Common myeloid progenitor, CD34-positive (primary cell): ENCODE results near the gene GIGYF2.

Experiments used
- CTCF ChIA-PET: fragments of 350-600 bp; sonication (Branson Sonifier 250); formaldehyde crosslinking; loops from one replicate; lab custom pipeline; 2021; ENCODE audit warnings: antibody characterized with exemption; lab: Charles Lee
- POLR2A ChIA-PET: fragments of 350-600 bp; sonication (Branson Sonifier 250); formaldehyde crosslinking; loops from one replicate; lab custom pipeline; 2021; ENCODE audit warnings: antibody characterized with exemption; lab: Charles Lee
- DNase-seq, 3 donors: peaks; one replicate each; pipeline versions ENCODE4 v3.0.0 to v3.0.0-alpha.2; 2013
- H3K27ac ChIP-seq, 2 experiments: 1 replicate in 1 of 2; 2 replicates in 1 of 2; pipeline ENCODE4 v1.7.0; 2013; ENCODE audit warnings: inconsistent platforms in 2 of 2, low read length in 2 of 2, mild to moderate bottlenecking in 2 of 2, low read depth in 1 of 2, moderate library complexity in 1 of 2; ENCODE audit not compliant: severe bottlenecking in 2 of 2, insufficient read depth in 1 of 2, poor library complexity in 1 of 2
- H3K27me3 ChIP-seq, 5 experiments: replicated peaks in 2 of 5; 1 replicate in 3 of 5; 2 replicates in 2 of 5; pipeline versions ENCODE4 v1.6.1 to v1.7.0; 2013; ENCODE audit warnings: low read length in 4 of 5, mild to moderate bottlenecking in 2 of 5, moderate library complexity in 2 of 5, inconsistent platforms in 1 of 5; ENCODE audit not compliant: insufficient read depth in 5 of 5, control insufficient read depth in 4 of 5
- H3K36me3 ChIP-seq, 4 experiments: 1 replicate in 2 of 4; 2 replicates in 2 of 4; pipeline versions ENCODE4 v1.6.1 to v1.7.0; 2013; ENCODE audit warnings: low read length in 3 of 4, control low read depth in 1 of 4, mild to moderate bottlenecking in 1 of 4; ENCODE audit not compliant: control insufficient read depth in 4 of 4, insufficient read depth in 4 of 4
- H3K4me1 ChIP-seq, 4 experiments: 1 replicate in 3 of 4; 2 replicates in 1 of 4; pipeline versions ENCODE4 v1.6.1 to v1.7.1; 2013; ENCODE audit warnings: low read length in 3 of 4, mild to moderate bottlenecking in 3 of 4, control low read depth in 1 of 4, inconsistent platforms in 1 of 4, moderate library complexity in 1 of 4; ENCODE audit not compliant: control insufficient read depth in 4 of 4, insufficient read depth in 4 of 4; ENCODE audit errors: control extremely low read depth in 1 of 4
- H3K4me3 ChIP-seq, 7 experiments: 1 replicate in 4 of 7; 2 replicates in 3 of 7; pipeline versions ENCODE4 v1.5.1 to v1.7.0; 2013; ENCODE audit warnings: mild to moderate bottlenecking in 7 of 7, low read length in 6 of 7, moderate library complexity in 6 of 7, inconsistent platforms in 2 of 7, low read depth in 2 of 7, control low read depth in 1 of 7; ENCODE audit not compliant: insufficient read depth in 4 of 7, control insufficient read depth in 1 of 7; ENCODE audit errors: extremely low read depth in 1 of 7
- H3K9me3 ChIP-seq, 5 experiments: 1 replicate in 4 of 5; 2 replicates in 1 of 5; pipeline versions ENCODE4 v1.6.1 to v1.7.1; 2013; ENCODE audit warnings: low read length in 4 of 5, mild to moderate bottlenecking in 2 of 5, inconsistent platforms in 1 of 5, low read depth in 1 of 5, moderate library complexity in 1 of 5; ENCODE audit not compliant: control insufficient read depth in 4 of 5, insufficient read depth in 2 of 5; ENCODE audit errors: control extremely low read depth in 1 of 5
- WGBS: methylation state at CpG from one replicate; pipeline ENCODE4 v1.1.5; 2013; ENCODE audit not compliant: insufficient coverage; 5-methylcytosine and 5-hydroxymethylcytosine counted together

Gene GIGYF2

DNA sequence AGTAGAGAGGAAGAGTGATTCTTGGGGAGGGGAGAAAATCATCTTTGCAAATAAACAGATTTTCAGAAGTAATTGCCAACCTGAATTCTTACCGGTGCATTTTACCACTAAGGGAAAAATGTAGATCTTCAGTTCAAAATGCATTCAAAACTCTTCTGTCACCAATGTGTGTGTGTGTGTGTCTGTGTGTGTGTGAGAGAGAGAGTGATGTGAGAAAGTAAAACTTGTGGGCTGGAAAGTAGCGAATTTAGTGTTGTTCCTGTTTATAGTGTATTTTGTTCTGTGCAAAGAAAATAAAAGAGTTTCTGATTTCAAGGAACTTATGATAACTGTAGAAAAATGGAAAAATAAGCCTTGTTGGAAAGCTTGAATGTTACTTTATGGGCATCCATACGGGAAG is 52.2 kb downstream of the GIGYF2 start:
- no peak for DNase-seq
- Histone ChIP-seq H3K4me3 (no peak overlapping the region), H3K27ac (no peak overlapping the region), H3K4me1 (peaks cover 0 to 4% (median 0%) of the 10 kb centered on the region in 4 experiments), H3K9me3 (no peaks in the 10 kb centered on the region), H3K27me3 (no peaks in the 10 kb centered on the region), H3K36me3 (peaks cover 19 to 57% (median 36%) of the 10 kb centered on the region in 4 experiments)
- WGBS, result 100% methylated on average over 1 of the region's 3 CpGs
- POLR2A ChIA-PET, result interaction anchor here (0.8 kb wide), 1 partner anchor 567 kb away, joined by 4 read pairs; no protein-coding TSS in a partner anchor
- CTCF ChIA-PET, result interaction anchor here (0.6 to 1.4 kb wide), 2 partner anchors 10 to 684 kb away, joined by 3 to 4 read pairs; no protein-coding TSS in a partner anchor

- no peak overlapping the region for H3K4me3 ChIP-seq
- no peaks in the 10 kb centered on the region for H3K27me3 ChIP-seq
- POLR2A ChIA-PET, result no interaction called here
- peaks cover 0 to 4% (median 0%) of the 10 kb centered on the region in 4 experiments for H3K4me1 ChIP-seq
- DNase-seq, result no peak
- no peak overlapping the region for H3K27ac ChIP-seq
- no CpG with 5 or more reads among the region's 4 CpGs for WGBS
- peaks cover 19 to 57% (median 32%) of the 10 kb centered on the region in 4 experiments for H3K36me3 ChIP-seq
- no peaks in the 10 kb centered on the region for H3K9me3 ChIP-seq
- CTCF ChIA-PET, result interaction anchor here (1.0 to 1.2 kb wide), 2 partner anchors 8 to 22 kb away, joined by 4 to 5 read pairs; no protein-coding TSS in a partner anchor
Measured at GRCh38 chr2:232750135-232750671, 53.1 kb downstream of the GIGYF2 start.

- ChIA-PET CTCF (interaction anchor here (0.6 to 1.8 kb wide), 2 partner anchors 10 to 270 kb away, joined by 3 to 8 read pairs; no protein-coding TSS in a partner anchor), POLR2A (interaction anchor here (0.6 to 0.9 kb wide), 3 partner anchors 10 to 627 kb away, joined by 3 to 5 read pairs (median 4); no protein-coding TSS in a partner anchor)
- no CpG with 5 or more reads among the region's 2 CpGs for WGBS
Measured at GRCh38 chr2:232757905-232758304, 60.8 kb downstream of the GIGYF2 start.

DNA sequence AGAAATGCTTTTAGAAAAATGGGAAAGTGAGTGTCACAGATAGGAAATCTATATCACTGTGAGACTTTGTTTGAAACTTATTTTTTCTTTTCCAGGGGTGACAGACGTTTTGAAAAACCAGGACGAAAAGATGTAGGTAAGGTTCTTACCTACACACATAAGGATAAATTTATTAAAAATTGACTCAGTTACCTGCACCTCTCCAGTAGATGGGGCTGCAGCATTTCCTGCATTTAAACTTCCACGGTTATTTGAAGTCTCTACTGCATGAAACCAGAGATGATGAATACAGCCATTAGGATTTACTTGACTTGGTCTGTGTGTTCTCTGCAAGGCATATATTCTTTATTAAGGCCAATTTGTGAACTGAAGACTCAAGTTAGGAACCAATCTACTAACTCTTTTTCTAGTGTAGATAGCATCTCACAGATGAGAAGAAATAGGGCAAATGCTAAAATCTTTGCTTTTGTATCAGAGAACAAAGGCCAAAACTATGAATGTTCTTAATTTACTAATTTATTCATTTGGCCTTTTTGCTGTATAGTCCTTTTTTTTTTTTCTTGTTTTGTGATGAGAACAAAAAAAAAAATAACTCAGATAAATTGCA is 64.3 kb downstream of the GIGYF2 start:
- Histone ChIP-seq H3K4me3 (no peak overlapping the region), H3K4me1 (no peaks in the 10 kb centered on the region), H3K36me3 (peaks cover 22 to 50% (median 37%) of the 10 kb centered on the region in 4 experiments), H3K27ac (no peak overlapping the region), H3K27me3 (no peaks in the 10 kb centered on the region), H3K9me3 (no peaks in the 10 kb centered on the region)
- 0% methylated on average over 1 of the region's 3 CpGs for WGBS
- ChIA-PET POLR2A (no interaction called here), CTCF (interaction anchor here (1.0 kb wide), 1 partner anchor 11 kb away, joined by 4 read pairs; no protein-coding TSS in a partner anchor)
- DNase-seq, result peak; percentile 35 to 69 (median 65)

More at GRCh38 chr2:232757905-232758304, 60.8 kb downstream of the GIGYF2 start:
- no peak overlapping the region for H3K27ac ChIP-seq
- no peak for DNase-seq
- peaks cover 12 to 45% (median 38%) of the 10 kb centered on the region in 4 experiments for H3K36me3 ChIP-seq
- no peaks in the 10 kb centered on the region for H3K9me3 ChIP-seq
- H3K4me1 ChIP-seq, result no peaks in the 10 kb centered on the region
- H3K27me3 ChIP-seq, result no peaks in the 10 kb centered on the region
- H3K4me3 ChIP-seq, result no peak overlapping the region

DNA sequence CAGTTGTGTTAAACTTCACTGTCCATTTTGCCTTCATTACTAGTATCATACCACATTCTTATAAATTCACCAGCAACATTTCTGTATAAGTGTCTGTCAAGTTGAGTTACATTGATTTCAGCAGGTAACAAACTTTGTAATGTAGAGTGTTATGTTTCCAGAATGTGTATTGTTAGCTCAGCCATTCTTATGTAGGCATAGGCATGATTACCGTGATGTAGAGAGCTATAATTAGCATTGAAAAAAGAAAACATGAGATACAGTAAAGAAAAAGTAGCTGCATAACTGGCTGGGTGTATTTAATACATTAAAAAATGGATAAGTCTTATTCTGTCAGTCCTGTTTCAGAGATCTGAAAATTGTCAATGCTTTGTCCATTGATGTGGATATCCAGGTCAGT is 70.7 kb downstream of the GIGYF2 start:
- no peak overlapping the region for H3K27ac ChIP-seq
- POLR2A ChIA-PET, result interaction anchor here (0.6 kb wide), 1 partner anchor 190 kb away, joined by 3 read pairs; no protein-coding TSS in a partner anchor
- no peaks in the 10 kb centered on the region for H3K4me1 ChIP-seq
- CTCF ChIA-PET, result interaction anchor here (1.1 to 2.2 kb wide), 2 partner anchors 9 to 10 kb away, joined by 3 to 8 read pairs; no protein-coding TSS in a partner anchor
- H3K4me3 ChIP-seq, result no peak overlapping the region
- 100% methylated on average over 1 of the region's 1 CpG for WGBS
- H3K9me3 ChIP-seq, result no peaks in the 10 kb centered on the region
- peaks cover 25 to 54% (median 38%) of the 10 kb centered on the region in 4 experiments for H3K36me3 ChIP-seq
- H3K27me3 ChIP-seq, result no peaks in the 10 kb centered on the region
- no peak for DNase-seq

- H3K27me3 ChIP-seq, result no peaks in the 10 kb centered on the region
- H3K4me1 ChIP-seq, result no peaks in the 10 kb centered on the region
- no peak overlapping the region for H3K27ac ChIP-seq
- no peak for DNase-seq
- H3K9me3 ChIP-seq, result no peaks in the 10 kb centered on the region
- ChIA-PET CTCF (no interaction called here), POLR2A (no interaction called here)
- H3K4me3 ChIP-seq, result no peak overlapping the region
- H3K36me3 ChIP-seq, result peaks cover 19 to 47% (median 33%) of the 10 kb centered on the region in 4 experiments
Measured at GRCh38 chr2:232770207-232770606, 73.1 kb downstream of the GIGYF2 start.

GRCh38 chr2:232771870-232772269 is 74.7 kb downstream of the GIGYF2 start:
- DNase-seq, result no peak
- no peak overlapping the region for H3K4me3 ChIP-seq
- H3K27me3 ChIP-seq, result no peaks in the 10 kb centered on the region
- ChIA-PET POLR2A (no interaction called here), CTCF (interaction anchor here (0.9 to 1.9 kb wide), 4 partner anchors 11 to 21 kb away, joined by 3 to 7 read pairs (median 4); no protein-coding TSS in a partner anchor)
- H3K27ac ChIP-seq, result no peak overlapping the region
- H3K36me3 ChIP-seq, result peaks cover 12 to 46% (median 25%) of the 10 kb centered on the region in 4 experiments
- no peaks in the 10 kb centered on the region for H3K9me3 ChIP-seq
- WGBS, result no CpG with 5 or more reads among the region's 1 CpG
- H3K4me1 ChIP-seq, result no peaks in the 10 kb centered on the region
